ENCODE measurements around the gene CYP46A1.
A peak's percentile ranks its signal among the peaks of the same experiment; 100 is the strongest.

CYP46A1 gene

DNA sequence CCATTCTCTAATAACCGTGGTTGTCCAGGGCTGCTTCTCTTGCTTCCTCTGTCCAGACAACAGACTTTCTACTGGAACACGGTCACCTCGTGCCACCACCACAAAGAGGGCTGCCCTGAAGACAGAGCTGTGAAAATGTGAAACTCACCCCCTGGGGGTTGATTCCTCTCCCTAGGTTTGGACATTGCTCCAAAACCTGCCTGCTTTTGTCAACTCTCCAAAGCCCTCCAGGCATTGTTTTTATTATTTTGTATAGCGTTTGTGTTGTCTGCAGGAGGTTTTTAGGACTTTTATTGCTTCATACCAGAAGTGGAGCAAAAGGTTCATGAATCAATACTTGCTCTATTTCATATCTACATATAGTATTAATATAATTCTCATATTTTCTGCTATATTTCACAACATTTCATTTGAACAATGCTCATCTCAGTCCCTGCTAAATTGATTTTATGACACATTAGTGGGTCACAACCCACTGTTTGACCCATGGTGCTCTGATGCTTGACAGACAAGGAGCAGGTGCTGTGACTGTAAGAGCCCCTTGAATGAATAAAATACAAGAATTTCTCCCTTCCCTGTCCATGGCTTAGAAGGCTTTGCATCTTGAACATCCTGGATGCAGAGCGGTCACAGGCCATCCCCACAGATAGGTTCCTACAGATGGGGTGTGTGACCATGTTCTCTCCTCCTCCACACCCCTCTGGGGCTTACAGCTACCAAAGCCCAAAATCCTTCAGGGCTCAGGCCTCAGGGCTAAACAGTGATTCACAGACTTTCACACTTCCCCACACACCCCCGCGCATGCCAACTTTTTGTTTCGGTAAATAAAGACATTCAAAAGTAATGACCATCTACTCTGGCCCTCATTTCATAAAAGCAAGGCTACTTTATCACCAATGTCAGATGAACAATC, 88.5 kb downstream of the CYP46A1 start:
- WGBS (ENCODE audit: insufficient coverage), result 100% methylated on average over 7 of the region's 8 CpGs
- Histone ChIP-seq H3K4me1 (ENCODE audit: control extremely low read depth in 1 of 4, control insufficient read depth in 4 of 4, insufficient read depth in 4 of 4, low read length in 3 of 4) (peaks cover 0 to 4% (median 0%) of the 10 kb centered on the region in 4 experiments), H3K27ac (ENCODE audit: insufficient read depth in 1 of 2, low read depth in 1 of 2, low read length in 2 of 2, poor library complexity in 1 of 2, severe bottlenecking in 2 of 2) (no peak overlapping the region), H3K36me3 (ENCODE audit: control insufficient read depth in 4 of 4, insufficient read depth in 4 of 4, low read length in 3 of 4) (no peaks in the 10 kb centered on the region), H3K9me3 (ENCODE audit: control extremely low read depth in 1 of 5, control insufficient read depth in 4 of 5, insufficient read depth in 2 of 5, low read depth in 1 of 5, low read length in 4 of 5) (peaks cover 0 to 9% (median 0%) of the 10 kb centered on the region in 5 experiments), H3K4me3 (ENCODE audit: control insufficient read depth in 1 of 7, extremely low read depth in 1 of 7, insufficient read depth in 4 of 7, low read depth in 2 of 7, low read length in 6 of 7) (no peak overlapping the region), H3K27me3 (replicated peaks in 2 of 5; ENCODE audit: control insufficient read depth in 4 of 5, insufficient read depth in 5 of 5, low read length in 4 of 5) (peaks cover 0 to 65% (median 15%) of the 10 kb centered on the region in 5 experiments)
- DNase-seq, result no peak
- CTCF ChIA-PET, result no interaction called here
- POLR2A ChIA-PET, result no interaction called here

DNA sequence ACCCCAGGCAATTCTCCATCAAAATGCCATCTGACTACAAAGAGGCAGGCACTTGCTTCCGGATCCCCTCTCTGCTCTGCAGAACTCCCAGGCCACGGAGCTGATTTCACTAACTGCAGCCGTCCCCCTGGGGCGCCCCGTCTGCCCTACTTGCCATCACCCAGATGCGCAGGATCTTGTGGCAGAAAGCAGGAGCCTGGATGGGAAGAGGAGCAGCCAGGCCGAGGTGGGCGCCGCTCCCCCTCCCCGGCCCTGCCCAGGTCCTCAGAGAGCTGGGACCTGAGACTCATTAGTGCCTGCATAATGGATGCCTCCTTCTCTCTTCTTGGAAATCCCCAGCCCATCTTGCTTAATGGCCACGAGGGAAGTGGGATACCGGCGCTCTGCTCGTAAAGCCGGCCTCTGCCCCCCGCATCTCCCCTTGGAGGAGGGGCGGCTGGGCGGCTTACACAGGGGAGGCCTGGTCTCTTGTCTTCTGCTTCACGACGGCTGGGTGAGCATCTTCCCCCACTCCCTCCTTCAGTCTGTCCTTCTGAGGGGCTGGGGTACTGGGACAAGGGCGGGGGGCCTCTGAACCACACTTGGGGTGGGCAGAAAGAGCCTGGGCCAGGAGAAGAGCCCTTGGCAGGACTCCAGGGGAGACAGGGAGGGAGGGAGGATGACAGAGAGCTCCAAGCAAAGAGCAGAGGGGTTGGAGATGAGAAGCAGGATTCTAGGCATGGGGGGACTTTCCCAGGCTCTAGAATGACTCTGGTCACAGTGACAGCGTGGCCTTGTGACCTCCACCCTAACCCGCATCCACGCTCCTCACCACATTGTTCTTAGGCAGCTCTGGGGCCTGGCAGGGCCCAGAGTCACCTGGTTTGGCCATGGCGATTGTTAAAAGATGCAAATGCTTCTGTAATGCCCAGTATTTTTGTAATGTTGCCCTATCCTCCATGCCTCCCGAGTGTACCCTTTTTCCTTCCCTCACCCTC, 89.7 kb downstream of the CYP46A1 start:
- DNase-seq, result no peak
- peaks cover 0 to 67% (median 19%) of the 10 kb centered on the region in 5 experiments for H3K27me3 ChIP-seq (replicated peaks in 2 of 5; ENCODE audit: control insufficient read depth in 4 of 5, insufficient read depth in 5 of 5, low read length in 4 of 5)
- peaks cover 0 to 14% (median 3%) of the 10 kb centered on the region in 5 experiments for H3K9me3 ChIP-seq (ENCODE audit: control extremely low read depth in 1 of 5, control insufficient read depth in 4 of 5, insufficient read depth in 2 of 5, low read depth in 1 of 5, low read length in 4 of 5)
- ChIA-PET POLR2A (interaction anchor here (0.6 kb wide), 1 partner anchor 9 kb away, joined by 3 read pairs; no protein-coding TSS in a partner anchor), CTCF (interaction anchor here (0.8 to 2.1 kb wide), 3 partner anchors 17 to 44 kb away, joined by 3 to 6 read pairs (median 3); no protein-coding TSS in a partner anchor)
- no peak overlapping the region for H3K27ac ChIP-seq (ENCODE audit: insufficient read depth in 1 of 2, low read depth in 1 of 2, low read length in 2 of 2, poor library complexity in 1 of 2, severe bottlenecking in 2 of 2)
- H3K36me3 ChIP-seq (ENCODE audit: control insufficient read depth in 4 of 4, insufficient read depth in 4 of 4, low read length in 3 of 4), result no peaks in the 10 kb centered on the region
- no peak overlapping the region for H3K4me3 ChIP-seq (ENCODE audit: control insufficient read depth in 1 of 7, extremely low read depth in 1 of 7, insufficient read depth in 4 of 7, low read depth in 2 of 7, low read length in 6 of 7)
- WGBS (ENCODE audit: insufficient coverage), result 99% methylated on average over 24 of the region's 26 CpGs
- H3K4me1 ChIP-seq (ENCODE audit: control extremely low read depth in 1 of 4, control insufficient read depth in 4 of 4, insufficient read depth in 4 of 4, low read length in 3 of 4), result peaks cover 0 to 4% (median 0%) of the 10 kb centered on the region in 4 experiments

DNA sequence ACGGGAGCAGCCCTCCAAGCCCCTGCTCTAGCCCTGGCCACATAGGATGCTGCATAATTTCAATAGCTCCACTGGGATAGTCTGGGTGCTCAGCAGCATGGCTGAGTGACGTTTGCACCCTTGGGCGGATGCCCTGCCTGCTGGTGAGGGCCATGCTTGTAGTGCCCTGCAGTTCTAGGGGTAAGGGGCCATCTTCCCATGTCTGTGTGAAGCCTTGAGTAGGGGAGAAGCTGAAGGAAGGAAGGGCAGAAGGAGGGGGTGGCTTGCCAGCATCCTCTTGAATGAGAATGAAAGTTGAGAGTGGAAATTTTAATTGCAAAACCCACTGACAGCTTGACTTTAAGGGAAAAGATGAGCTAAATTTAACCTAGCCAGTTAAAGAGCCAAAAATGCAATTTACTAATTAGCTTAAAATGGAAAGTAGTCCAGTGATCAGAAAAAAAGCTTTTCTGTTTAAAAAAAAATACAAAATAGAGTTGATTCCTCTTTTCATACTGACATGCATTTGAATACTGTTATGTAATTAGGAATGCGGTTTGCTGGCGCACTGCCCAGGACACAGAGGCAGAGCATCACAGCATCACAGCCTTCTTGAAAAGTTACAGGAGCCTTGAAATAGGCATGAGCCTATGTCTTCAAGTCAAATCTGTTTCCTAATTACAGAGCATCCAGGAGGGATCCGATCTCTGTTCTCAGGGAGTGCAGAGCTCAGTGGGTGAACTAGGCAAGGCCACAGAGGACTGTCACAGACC, 90.6 kb downstream of the CYP46A1 start:
- CTCF ChIA-PET, result interaction anchor here (0.8 to 2.1 kb wide), 3 partner anchors 16 to 45 kb away, joined by 3 to 6 read pairs (median 3); no protein-coding TSS in a partner anchor
- Histone ChIP-seq H3K27me3 (replicated peaks in 2 of 5; ENCODE audit: control insufficient read depth in 4 of 5, insufficient read depth in 5 of 5, low read length in 4 of 5) (peaks cover 0 to 65% (median 17%) of the 10 kb centered on the region in 5 experiments), H3K4me3 (ENCODE audit: control insufficient read depth in 1 of 7, extremely low read depth in 1 of 7, insufficient read depth in 4 of 7, low read depth in 2 of 7, low read length in 6 of 7) (no peak overlapping the region), H3K27ac (ENCODE audit: insufficient read depth in 1 of 2, low read depth in 1 of 2, low read length in 2 of 2, poor library complexity in 1 of 2, severe bottlenecking in 2 of 2) (no peak overlapping the region), H3K9me3 (ENCODE audit: control extremely low read depth in 1 of 5, control insufficient read depth in 4 of 5, insufficient read depth in 2 of 5, low read depth in 1 of 5, low read length in 4 of 5) (peaks cover 0 to 16% (median 8%) of the 10 kb centered on the region in 5 experiments), H3K4me1 (ENCODE audit: control extremely low read depth in 1 of 4, control insufficient read depth in 4 of 4, insufficient read depth in 4 of 4, low read length in 3 of 4) (peaks cover 0 to 4% (median 0%) of the 10 kb centered on the region in 4 experiments), H3K36me3 (ENCODE audit: control insufficient read depth in 4 of 4, insufficient read depth in 4 of 4, low read length in 3 of 4) (no peaks in the 10 kb centered on the region)
- DNase-seq, result peak in 2 of 3 donors; percentile 73 to 75
- POLR2A ChIA-PET, result interaction anchor here (0.6 kb wide), 1 partner anchor 193 kb away, joined by 4 read pairs; no protein-coding TSS in a partner anchor
- 57% methylated on average over 5 of the region's 6 CpGs for WGBS (ENCODE audit: insufficient coverage)

DNA sequence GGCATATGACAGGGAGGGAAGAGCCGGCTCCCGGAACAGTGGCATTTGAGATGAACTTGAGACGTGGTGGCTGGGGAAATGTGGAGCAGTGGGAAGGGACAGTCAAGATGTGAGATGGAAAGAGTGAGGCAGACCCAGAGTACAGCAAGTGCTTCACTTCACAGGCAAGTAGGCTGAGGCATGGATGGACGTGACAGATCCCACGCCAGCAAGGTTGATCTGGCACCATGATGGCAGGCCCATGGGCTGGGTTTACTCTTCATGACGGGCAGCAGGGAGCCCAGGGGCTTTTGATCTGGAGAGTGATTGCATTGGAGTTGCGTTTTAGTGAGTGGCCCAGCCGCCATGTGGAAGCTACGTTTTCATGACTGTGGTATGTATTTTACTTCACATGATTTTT, 91.3 kb downstream of the CYP46A1 start:
- no peak for DNase-seq
- no peak overlapping the region for H3K4me3 ChIP-seq (ENCODE audit: control insufficient read depth in 1 of 7, extremely low read depth in 1 of 7, insufficient read depth in 4 of 7, low read depth in 2 of 7, low read length in 6 of 7)
- ChIA-PET POLR2A (no interaction called here), CTCF (interaction anchor here (1.1 to 2.1 kb wide), 4 partner anchors 15 to 45 kb away, joined by 3 to 6 read pairs (median 4); no protein-coding TSS in a partner anchor)
- peaks cover 0 to 21% (median 10%) of the 10 kb centered on the region in 5 experiments for H3K9me3 ChIP-seq (ENCODE audit: control extremely low read depth in 1 of 5, control insufficient read depth in 4 of 5, insufficient read depth in 2 of 5, low read depth in 1 of 5, low read length in 4 of 5)
- peaks cover 0 to 65% (median 17%) of the 10 kb centered on the region in 5 experiments for H3K27me3 ChIP-seq (replicated peaks in 2 of 5; ENCODE audit: control insufficient read depth in 4 of 5, insufficient read depth in 5 of 5, low read length in 4 of 5)
- peaks cover 0 to 4% (median 0%) of the 10 kb centered on the region in 4 experiments for H3K4me1 ChIP-seq (ENCODE audit: control extremely low read depth in 1 of 4, control insufficient read depth in 4 of 4, insufficient read depth in 4 of 4, low read length in 3 of 4)
- no peak overlapping the region for H3K27ac ChIP-seq (ENCODE audit: insufficient read depth in 1 of 2, low read depth in 1 of 2, low read length in 2 of 2, poor library complexity in 1 of 2, severe bottlenecking in 2 of 2)
- 92% methylated on average over 8 of the region's 9 CpGs for WGBS (ENCODE audit: insufficient coverage)
- H3K36me3 ChIP-seq (ENCODE audit: control insufficient read depth in 4 of 4, insufficient read depth in 4 of 4, low read length in 3 of 4), result no peaks in the 10 kb centered on the region
